SK-N-SH treated with all-trans-retinoic acid at 6 μM for 48 hours (cell line): ENCODE measurements around the gene CUEDC2.

ENCODE experiments used
- CREB5 ChIP-seq: fragments of 250-450 bp; sonication (Bioruptor Pico); IDR thresholded peaks from 2 replicates; pipeline ENCODE4 v1.5.1; 2020; ENCODE audit warnings: low read depth, mild to moderate bottlenecking, moderate library complexity
- ZNF565 ChIP-seq: fragments of 450-650 bp; formaldehyde crosslinking; conservative IDR thresholded peaks from 2 replicates; pipeline ENCODE4 v1.5.0; 2020; ENCODE audit warnings: low read depth, mild to moderate bottlenecking, moderate library complexity

DNA sequence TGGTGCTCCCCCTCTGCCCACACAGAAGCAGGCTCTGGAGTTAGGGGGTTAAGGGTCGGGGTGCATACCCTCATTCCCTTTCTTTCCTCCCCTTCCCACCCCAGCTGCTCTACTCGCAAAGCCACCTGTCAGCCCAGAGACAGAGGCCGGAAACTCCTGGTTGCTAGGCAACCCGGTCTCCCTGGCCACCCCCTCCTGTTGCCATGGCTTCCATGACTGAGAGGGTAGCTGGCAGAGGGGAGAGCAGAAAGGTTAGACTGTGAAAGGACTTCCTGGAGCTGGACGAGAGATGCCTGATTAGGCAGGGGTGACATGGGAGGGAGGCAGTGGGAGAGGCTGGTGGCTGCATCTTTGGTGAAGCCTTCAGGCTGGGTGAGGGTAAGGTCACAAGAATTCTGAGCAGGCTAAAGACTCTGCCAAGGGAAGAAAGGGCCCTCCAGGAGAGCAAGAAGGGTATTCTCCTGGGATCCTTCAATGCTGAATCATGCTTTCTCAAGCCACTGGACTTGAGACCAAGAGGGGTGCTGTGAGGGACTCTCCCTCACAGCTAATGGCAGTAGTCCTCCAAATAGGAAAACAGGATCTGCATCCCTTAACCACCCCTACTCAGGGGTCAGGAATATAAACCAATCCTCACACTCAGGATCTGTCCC, 19.2 kb downstream of the CUEDC2 start:
- TF ChIP-seq ZNF565, result no peak
- no peak for TF ChIP-seq CREB5
